OCI-M2 (cell line): ENCODE measurements around the gene SSX2B.
"Not testable (repeated sequence)": the region's sequence is repeated elsewhere in the genome, so short reads cannot be mapped to it uniquely, and the experiment has no call there.

Experiments used
- DNase-seq: peaks from one replicate; lab custom pipeline; 2025; ENCODE audit not compliant: unreplicated experiment; lab: John Stamatoyannopoulos, UW

Gene SSX2B

GRCh38 chrX:52750952-52751351 lies at the start of gene SSX2B:
Gene SSX2B (plus strand): TSS chrX:52751252. CDS start chrX:52752681, 1,429 bp downstream.
- DNase-seq, result not testable (repeated sequence)

- DNase-seq, result not testable (repeated sequence)
These were observed 44.0 kb upstream of the SSX2B start, which contains the start of gene SSX2 for GRCh38 chrX:52707078-52707477. Gene SSX2 (minus strand): TSS chrX:52707178. CDS start chrX:52705749, 1,429 bp downstream.

- not testable (repeated sequence) for DNase-seq
These were observed 14.9 kb downstream of the SSX2B start for GRCh38 chrX:52765983-52766382.

GRCh38 chrX:52773504-52773903 lies 22.5 kb downstream of the SSX2B start:
- not testable (repeated sequence) for DNase-seq

- not testable (repeated sequence) for DNase-seq
These were observed 46.3 kb downstream of the SSX2B start, which contains the start of gene SPANXN5 for GRCh38 chrX:52797327-52797726. Gene SPANXN5 (minus strand): TSS chrX:52797427. CDS start chrX:52797348, 79 bp downstream.

- DNase-seq, result not testable (repeated sequence)
These were observed 53.8 kb downstream of the SSX2B start for GRCh38 chrX:52804876-52805275.
